Measurements from ENCODE around the gene FAM50B.

The FAM50B gene

DNA sequence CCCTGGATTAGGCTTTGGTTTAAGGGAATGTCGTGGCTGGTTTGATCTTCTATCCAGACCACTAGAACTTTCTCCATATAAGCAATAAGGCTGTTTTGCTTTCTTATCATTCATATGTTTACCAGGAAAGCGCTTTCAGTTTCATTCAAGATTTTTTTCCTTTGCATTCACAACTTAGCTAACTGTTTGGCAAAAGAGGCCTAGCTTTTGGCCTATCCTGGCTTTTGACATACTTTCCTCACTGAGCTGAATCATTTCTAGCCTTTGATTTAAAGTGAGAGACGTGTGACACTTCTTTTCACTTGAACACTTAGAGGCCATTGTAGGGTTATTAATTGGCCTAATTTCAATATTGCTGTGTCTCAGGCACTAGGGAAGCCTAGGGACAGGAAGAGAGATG is 1.7 kb upstream of the FAM50B start:
- no peak overlapping the region for H3K4me3 ChIP-seq (ENCODE audit: low read depth, low read length)
- H3K4me1 ChIP-seq (ENCODE audit: control insufficient read depth in 1 of 2, insufficient read depth in 2 of 2, low read length in 2 of 2): peaks cover 9 to 11% of the 10 kb centered on the region in 2 experiments
- H2BK5ac ChIP-seq (ENCODE audit: low read depth, low read length, poor library complexity): no peak overlapping the region
- no CpG with 5 or more reads among the region's 3 CpGs for WGBS (ENCODE audit: extremely low coverage, insufficient coverage, insufficient read length)
- H3K36me3 ChIP-seq (ENCODE audit: control insufficient read depth in 1 of 2, insufficient read depth in 2 of 2, low read length in 2 of 2): no peaks in the 10 kb centered on the region
- no peak overlapping the region for H2AK5ac ChIP-seq (ENCODE audit: low read length)
- H4K8ac ChIP-seq (ENCODE audit: low read depth, low read length): no peak overlapping the region
- no peak overlapping the region for H3K27ac ChIP-seq (ENCODE audit: low read depth, low read length)
- no peak overlapping the region for H3K18ac ChIP-seq (ENCODE audit: low read length)
- no peak overlapping the region for H2BK120ac ChIP-seq (ENCODE audit: insufficient read depth, low read length, poor library complexity)
- DNase-seq: peak in 1 of 2 donors; percentile 20
- no peak overlapping the region for H3K14ac ChIP-seq (ENCODE audit: low read length)
- peaks cover 7% of the 10 kb centered on the region for H3K79me1 ChIP-seq (ENCODE audit: low read length)
- no peak overlapping the region for H2BK12ac ChIP-seq (ENCODE audit: low read length)
- H3K9ac ChIP-seq (ENCODE audit: low read length): no peak overlapping the region
- no peak overlapping the region for H4K12ac ChIP-seq (ENCODE audit: low read depth, low read length)
- H3K79me2 ChIP-seq (ENCODE audit: control insufficient read depth, insufficient read depth, low read length, poor library complexity): peaks cover 4% of the 10 kb centered on the region
- H4K91ac ChIP-seq (ENCODE audit: low read depth, low read length): no peak overlapping the region
- H3K9me3 ChIP-seq (ENCODE audit: insufficient read depth, low read depth, low read length): peaks cover 10% of the 10 kb centered on the region
- no peak overlapping the region for H3K4ac ChIP-seq (ENCODE audit: low read depth, low read length)
- H3K4me2 ChIP-seq (ENCODE audit: low read length): no peak overlapping the region
- H2AFZ ChIP-seq (ENCODE audit: insufficient read depth, low read length, poor library complexity): no peak overlapping the region
- H3K23ac ChIP-seq (ENCODE audit: low read length): no peak overlapping the region
- H3K27me3 ChIP-seq (ENCODE audit: insufficient read depth, low read length): no peaks in the 10 kb centered on the region

DNA sequence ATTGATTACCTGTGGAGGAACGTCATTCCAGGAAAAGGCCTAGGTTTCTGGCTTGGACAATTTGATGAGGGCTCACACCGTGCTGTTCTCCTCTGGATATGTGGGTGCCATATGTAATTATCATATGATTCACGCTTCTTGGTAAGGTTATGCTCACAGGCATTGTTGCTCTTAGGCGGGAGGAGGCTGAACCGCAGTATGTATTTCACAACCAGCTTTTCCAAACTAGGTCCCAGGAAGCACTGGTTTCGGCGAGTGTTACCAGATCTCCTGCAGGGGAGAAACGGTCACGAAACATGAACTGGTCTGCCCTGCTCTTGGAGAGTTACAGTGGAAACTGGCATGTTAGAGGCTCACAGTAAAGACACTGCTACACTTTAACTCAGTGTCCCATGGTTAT is 793 bp upstream of the FAM50B start:
- H3K9me3 ChIP-seq (ENCODE audit: insufficient read depth, low read depth, low read length): peaks cover 10% of the 10 kb centered on the region
- peaks cover 4% of the 10 kb centered on the region for H3K79me2 ChIP-seq (ENCODE audit: control insufficient read depth, insufficient read depth, low read length, poor library complexity)
- no peak overlapping the region for H3K4me3 ChIP-seq (ENCODE audit: low read depth, low read length)
- H3K36me3 ChIP-seq (ENCODE audit: control insufficient read depth in 1 of 2, insufficient read depth in 2 of 2, low read length in 2 of 2): no peaks in the 10 kb centered on the region
- no peak overlapping the region for H3K23ac ChIP-seq (ENCODE audit: low read length)
- WGBS (ENCODE audit: extremely low coverage, insufficient coverage, insufficient read length): no CpG with 5 or more reads among the region's 9 CpGs
- no peak overlapping the region for H2BK12ac ChIP-seq (ENCODE audit: low read length)
- H3K27ac ChIP-seq (ENCODE audit: low read depth, low read length): no peak overlapping the region
- H3K18ac ChIP-seq (ENCODE audit: low read length): no peak overlapping the region
- no peak overlapping the region for H2AK5ac ChIP-seq (ENCODE audit: low read length)
- no peak overlapping the region for H4K91ac ChIP-seq (ENCODE audit: low read depth, low read length)
- no peak overlapping the region for H3K9ac ChIP-seq (ENCODE audit: low read length)
- no peak overlapping the region for H2BK5ac ChIP-seq (ENCODE audit: low read depth, low read length, poor library complexity)
- no peaks in the 10 kb centered on the region for H3K27me3 ChIP-seq (ENCODE audit: insufficient read depth, low read length)
- peaks cover 7% of the 10 kb centered on the region for H3K79me1 ChIP-seq (ENCODE audit: low read length)
- peak overlapping the region; percentile 83 for H2AFZ ChIP-seq (ENCODE audit: insufficient read depth, low read length, poor library complexity)
- peak in 1 of 2 donors; percentile 41 for DNase-seq
- peak overlapping the region; percentile 55 for H4K12ac ChIP-seq (ENCODE audit: low read depth, low read length)
- no peak overlapping the region for H2BK120ac ChIP-seq (ENCODE audit: insufficient read depth, low read length, poor library complexity)
- peak overlapping the region; percentile 68 for H3K4me2 ChIP-seq (ENCODE audit: low read length)
- H4K8ac ChIP-seq (ENCODE audit: low read depth, low read length): peak overlapping the region; percentile 84
- H3K4me1 ChIP-seq (ENCODE audit: control insufficient read depth in 1 of 2, insufficient read depth in 2 of 2, low read length in 2 of 2): peaks cover 9 to 11% of the 10 kb centered on the region in 2 experiments
- peak overlapping the region; percentile 41 for H3K14ac ChIP-seq (ENCODE audit: low read length)
- no peak overlapping the region for H3K4ac ChIP-seq (ENCODE audit: low read depth, low read length)

DNA sequence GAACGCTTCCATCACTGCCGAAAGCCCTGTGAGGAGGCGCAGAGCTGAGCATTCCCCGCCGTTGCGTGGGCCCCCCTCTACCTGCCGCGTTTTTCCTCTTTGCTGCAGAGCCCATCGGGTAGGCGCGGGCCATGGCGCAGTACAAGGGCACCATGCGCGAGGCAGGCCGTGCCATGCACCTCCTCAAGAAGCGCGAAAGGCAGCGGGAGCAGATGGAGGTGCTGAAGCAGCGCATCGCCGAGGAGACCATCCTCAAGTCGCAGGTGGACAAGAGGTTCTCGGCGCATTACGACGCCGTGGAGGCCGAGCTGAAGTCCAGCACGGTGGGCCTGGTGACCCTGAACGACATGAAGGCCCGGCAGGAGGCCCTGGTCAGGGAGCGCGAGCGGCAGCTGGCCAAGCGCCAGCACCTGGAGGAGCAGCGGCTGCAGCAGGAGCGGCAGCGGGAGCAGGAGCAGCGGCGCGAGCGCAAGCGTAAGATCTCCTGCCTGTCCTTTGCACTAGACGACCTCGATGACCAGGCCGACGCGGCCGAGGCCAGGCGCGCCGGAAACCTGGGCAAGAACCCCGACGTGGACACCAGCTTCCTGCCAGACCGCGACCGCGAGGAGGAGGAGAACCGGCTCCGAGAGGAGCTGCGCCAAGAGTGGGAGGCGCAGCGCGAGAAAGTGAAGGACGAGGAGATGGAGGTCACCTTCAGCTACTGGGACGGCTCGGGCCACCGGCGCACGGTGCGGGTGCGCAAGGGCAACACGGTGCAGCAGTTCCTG is 693 bp downstream of the FAM50B start:
- peaks cover 9 to 11% of the 10 kb centered on the region in 2 experiments for H3K4me1 ChIP-seq (ENCODE audit: control insufficient read depth in 1 of 2, insufficient read depth in 2 of 2, low read length in 2 of 2)
- H3K23ac ChIP-seq (ENCODE audit: low read length): no peak overlapping the region
- H4K91ac ChIP-seq (ENCODE audit: low read depth, low read length): peak overlapping the region; percentile 67
- no peak overlapping the region for H3K9ac ChIP-seq (ENCODE audit: low read length)
- H4K12ac ChIP-seq (ENCODE audit: low read depth, low read length): peak overlapping the region; percentile 75
- H3K4me2 ChIP-seq (ENCODE audit: low read length): peak overlapping the region; percentile 72
- H2AFZ ChIP-seq (ENCODE audit: insufficient read depth, low read length, poor library complexity): peak overlapping the region; percentile 77
- H3K36me3 ChIP-seq (ENCODE audit: control insufficient read depth in 1 of 2, insufficient read depth in 2 of 2, low read length in 2 of 2): no peaks in the 10 kb centered on the region
- H2BK5ac ChIP-seq (ENCODE audit: low read depth, low read length, poor library complexity): no peak overlapping the region
- H3K14ac ChIP-seq (ENCODE audit: low read length): peak overlapping the region; percentile 55
- H3K18ac ChIP-seq (ENCODE audit: low read length): peak overlapping the region; percentile 67
- H3K27ac ChIP-seq (ENCODE audit: low read depth, low read length): no peak overlapping the region
- H3K4me3 ChIP-seq (ENCODE audit: low read depth, low read length): peak overlapping the region; percentile 75
- H3K79me2 ChIP-seq (ENCODE audit: control insufficient read depth, insufficient read depth, low read length, poor library complexity): peaks cover 5% of the 10 kb centered on the region
- peak in 1 of 2 donors; percentile 6 for DNase-seq
- no CpG with 5 or more reads among the region's 73 CpGs for WGBS (ENCODE audit: extremely low coverage, insufficient coverage, insufficient read length)
- peaks cover 10% of the 10 kb centered on the region for H3K9me3 ChIP-seq (ENCODE audit: insufficient read depth, low read depth, low read length)
- no peak overlapping the region for H3K4ac ChIP-seq (ENCODE audit: low read depth, low read length)
- no peak overlapping the region for H2BK120ac ChIP-seq (ENCODE audit: insufficient read depth, low read length, poor library complexity)
- H3K79me1 ChIP-seq (ENCODE audit: low read length): peaks cover 7% of the 10 kb centered on the region
- peak overlapping the region; percentile 32 for H2AK5ac ChIP-seq (ENCODE audit: low read length)
- H4K8ac ChIP-seq (ENCODE audit: low read depth, low read length): peak overlapping the region; percentile 97
- no peak overlapping the region for H2BK12ac ChIP-seq (ENCODE audit: low read length)
- no peaks in the 10 kb centered on the region for H3K27me3 ChIP-seq (ENCODE audit: insufficient read depth, low read length)

DNA sequence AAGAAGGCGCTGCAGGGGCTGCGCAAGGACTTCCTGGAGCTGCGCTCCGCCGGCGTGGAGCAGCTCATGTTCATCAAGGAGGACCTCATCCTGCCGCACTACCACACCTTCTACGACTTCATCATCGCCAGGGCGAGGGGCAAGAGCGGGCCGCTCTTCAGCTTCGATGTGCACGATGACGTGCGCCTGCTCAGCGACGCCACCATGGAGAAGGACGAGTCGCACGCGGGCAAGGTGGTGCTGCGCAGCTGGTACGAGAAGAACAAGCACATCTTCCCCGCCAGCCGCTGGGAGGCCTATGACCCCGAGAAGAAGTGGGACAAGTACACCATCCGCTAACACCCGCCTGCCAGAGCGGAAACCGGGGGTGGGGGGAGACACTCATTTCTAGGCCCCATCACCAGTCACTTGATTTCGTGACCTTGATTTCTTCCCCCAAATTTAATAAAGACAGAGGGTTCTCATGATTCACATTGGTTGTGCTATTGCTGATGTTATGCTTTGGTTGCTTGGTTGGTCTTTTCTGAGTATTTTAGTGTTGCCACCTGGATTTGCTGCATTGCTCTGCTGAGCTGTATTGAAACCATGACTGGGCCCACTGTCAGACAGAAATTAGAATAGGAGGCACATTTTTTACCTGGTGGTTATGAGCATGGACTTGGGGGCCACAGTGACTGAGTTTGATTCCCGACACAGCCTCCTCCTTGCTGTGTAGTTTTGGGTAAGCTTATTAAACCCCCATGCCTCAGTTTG is 1.5 kb downstream of the FAM50B start:
- peaks cover 9 to 11% of the 10 kb centered on the region in 2 experiments for H3K4me1 ChIP-seq (ENCODE audit: control insufficient read depth in 1 of 2, insufficient read depth in 2 of 2, low read length in 2 of 2)
- H3K27ac ChIP-seq (ENCODE audit: low read depth, low read length): no peak overlapping the region
- peaks cover 5% of the 10 kb centered on the region for H3K79me2 ChIP-seq (ENCODE audit: control insufficient read depth, insufficient read depth, low read length, poor library complexity)
- H2BK5ac ChIP-seq (ENCODE audit: low read depth, low read length, poor library complexity): no peak overlapping the region
- no peak overlapping the region for H2AK5ac ChIP-seq (ENCODE audit: low read length)
- no peak overlapping the region for H2BK12ac ChIP-seq (ENCODE audit: low read length)
- no peak overlapping the region for H3K23ac ChIP-seq (ENCODE audit: low read length)
- H3K36me3 ChIP-seq (ENCODE audit: control insufficient read depth in 1 of 2, insufficient read depth in 2 of 2, low read length in 2 of 2): no peaks in the 10 kb centered on the region
- no peak overlapping the region for H3K14ac ChIP-seq (ENCODE audit: low read length)
- no peak overlapping the region for H3K9ac ChIP-seq (ENCODE audit: low read length)
- no peak overlapping the region for H2AFZ ChIP-seq (ENCODE audit: insufficient read depth, low read length, poor library complexity)
- no peak overlapping the region for H4K12ac ChIP-seq (ENCODE audit: low read depth, low read length)
- H3K79me1 ChIP-seq (ENCODE audit: low read length): peaks cover 7% of the 10 kb centered on the region
- no peak overlapping the region for H4K8ac ChIP-seq (ENCODE audit: low read depth, low read length)
- no peak overlapping the region for H3K18ac ChIP-seq (ENCODE audit: low read length)
- no CpG with 5 or more reads among the region's 33 CpGs for WGBS (ENCODE audit: extremely low coverage, insufficient coverage, insufficient read length)
- H2BK120ac ChIP-seq (ENCODE audit: insufficient read depth, low read length, poor library complexity): no peak overlapping the region
- no peak overlapping the region for H3K4me3 ChIP-seq (ENCODE audit: low read depth, low read length)
- no peak for DNase-seq
- H4K91ac ChIP-seq (ENCODE audit: low read depth, low read length): no peak overlapping the region
- peaks cover 10% of the 10 kb centered on the region for H3K9me3 ChIP-seq (ENCODE audit: insufficient read depth, low read depth, low read length)
- no peak overlapping the region for H3K4ac ChIP-seq (ENCODE audit: low read depth, low read length)
- no peak overlapping the region for H3K4me2 ChIP-seq (ENCODE audit: low read length)
- H3K27me3 ChIP-seq (ENCODE audit: insufficient read depth, low read length): no peaks in the 10 kb centered on the region

All from trophoblast cell (in vitro differentiated cells and primary cell).